ENCODE results near the gene SCARF2. TPM values are rescaled to one million over a fixed set of nuclear protein-coding genes. Genes with fewer than 3 reads are reported as not detected.

SCARF2 gene
- total and polyA plus RNA-seq, 2 donors (not counting 1 experiment from before 2014, with no cell fraction given), result 8.1 to 14.5 TPM

DNA sequence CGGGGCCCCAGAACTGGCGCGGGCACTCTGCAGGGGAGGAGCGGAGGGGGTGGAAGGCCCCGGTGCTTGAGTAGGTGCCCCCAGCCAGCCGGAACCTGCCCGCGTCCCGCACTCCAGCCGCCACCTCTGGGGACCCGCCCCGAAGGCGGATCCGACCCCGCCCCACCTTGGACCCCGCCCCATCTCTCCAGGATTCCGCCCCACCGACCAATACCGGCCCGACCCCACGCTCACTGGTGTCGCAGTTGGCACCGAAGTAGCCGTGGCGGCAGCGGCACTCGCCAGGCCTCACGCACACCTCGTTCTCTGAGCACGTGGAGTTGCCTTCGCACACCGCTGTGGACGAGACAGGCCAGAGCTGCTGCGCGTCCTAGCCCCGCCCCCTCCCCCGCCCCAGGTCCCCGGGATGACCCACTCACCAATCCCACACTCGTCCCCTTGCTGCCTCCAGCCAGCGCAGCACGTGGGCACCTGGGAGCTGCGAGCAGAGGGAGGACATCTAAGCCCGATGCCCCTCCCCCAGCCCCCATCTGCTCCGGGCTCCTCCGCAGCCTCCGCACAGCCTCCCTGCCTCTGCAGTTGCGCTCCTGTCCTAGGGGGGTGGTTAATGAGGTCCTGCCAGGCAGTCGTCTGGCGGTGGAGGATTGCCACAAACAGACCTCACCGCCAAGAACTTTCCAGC is 6.0 kb downstream of the SCARF2 start:
- Histone ChIP-seq H3K4me1 (ENCODE audit: control insufficient read depth, extremely low read depth, insufficient read depth, low read length) (peaks cover 11% of the 10 kb centered on the region), H3K9ac (ENCODE audit: insufficient read depth, low read length) (no peak overlapping the region), H3K27me3 (ENCODE audit: control insufficient read depth, insufficient read depth, low read length) (no peaks in the 10 kb centered on the region), H3K9me3 (ENCODE audit: control insufficient read depth, insufficient read depth, low read depth, low read length) (no peaks in the 10 kb centered on the region), H2AFZ (ENCODE audit: low read length) (no peak overlapping the region), H3K4me3 (replicated peaks in 1 of 4; ENCODE audit: control extremely low read depth in 1 of 4, insufficient read depth in 1 of 4, low read depth in 3 of 4, low read length in 4 of 4) (no peak overlapping the region), H4K20me1 (ENCODE audit: control insufficient read depth, extremely low read depth, insufficient read depth, low read length) (no peaks in the 10 kb centered on the region), H3K36me3 (ENCODE audit: control insufficient read depth, insufficient read depth, low read length) (peaks cover 18% of the 10 kb centered on the region), H3K79me2 (ENCODE audit: control insufficient read depth, insufficient read depth, low read length) (peaks cover 36% of the 10 kb centered on the region), H3K4me2 (ENCODE audit: extremely low read depth, insufficient read depth, low read length) (no peak overlapping the region), H3K27ac (ENCODE audit: insufficient read depth, low read length) (no peak overlapping the region)
- TF ChIP-seq EZH2 (IDR thresholded peaks at IDR 0.05; ENCODE audit: low read length, missing control alignments), result no peak
- TF ChIP-seq, protein P1, sequence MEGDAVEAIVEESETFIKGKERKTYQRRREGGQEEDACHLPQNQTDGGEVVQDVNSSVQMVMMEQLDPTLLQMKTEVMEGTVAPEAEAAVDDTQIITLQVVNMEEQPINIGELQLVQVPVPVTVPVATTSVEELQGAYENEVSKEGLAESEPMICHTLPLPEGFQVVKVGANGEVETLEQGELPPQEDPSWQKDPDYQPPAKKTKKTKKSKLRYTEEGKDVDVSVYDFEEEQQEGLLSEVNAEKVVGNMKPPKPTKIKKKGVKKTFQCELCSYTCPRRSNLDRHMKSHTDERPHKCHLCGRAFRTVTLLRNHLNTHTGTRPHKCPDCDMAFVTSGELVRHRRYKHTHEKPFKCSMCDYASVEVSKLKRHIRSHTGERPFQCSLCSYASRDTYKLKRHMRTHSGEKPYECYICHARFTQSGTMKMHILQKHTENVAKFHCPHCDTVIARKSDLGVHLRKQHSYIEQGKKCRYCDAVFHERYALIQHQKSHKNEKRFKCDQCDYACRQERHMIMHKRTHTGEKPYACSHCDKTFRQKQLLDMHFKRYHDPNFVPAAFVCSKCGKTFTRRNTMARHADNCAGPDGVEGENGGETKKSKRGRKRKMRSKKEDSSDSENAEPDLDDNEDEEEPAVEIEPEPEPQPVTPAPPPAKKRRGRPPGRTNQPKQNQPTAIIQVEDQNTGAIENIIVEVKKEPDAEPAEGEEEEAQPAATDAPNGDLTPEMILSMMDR (conservative IDR thresholded peaks at IDR 0.05 in 1 of 2, IDR thresholded peaks at IDR 0.05 in 1 of 2; ENCODE audit: low read depth in 1 of 2, low read length in 2 of 2), result no peak
- no peak for DNase-seq (ENCODE audit: low read depth in 2 of 2)

DNA sequence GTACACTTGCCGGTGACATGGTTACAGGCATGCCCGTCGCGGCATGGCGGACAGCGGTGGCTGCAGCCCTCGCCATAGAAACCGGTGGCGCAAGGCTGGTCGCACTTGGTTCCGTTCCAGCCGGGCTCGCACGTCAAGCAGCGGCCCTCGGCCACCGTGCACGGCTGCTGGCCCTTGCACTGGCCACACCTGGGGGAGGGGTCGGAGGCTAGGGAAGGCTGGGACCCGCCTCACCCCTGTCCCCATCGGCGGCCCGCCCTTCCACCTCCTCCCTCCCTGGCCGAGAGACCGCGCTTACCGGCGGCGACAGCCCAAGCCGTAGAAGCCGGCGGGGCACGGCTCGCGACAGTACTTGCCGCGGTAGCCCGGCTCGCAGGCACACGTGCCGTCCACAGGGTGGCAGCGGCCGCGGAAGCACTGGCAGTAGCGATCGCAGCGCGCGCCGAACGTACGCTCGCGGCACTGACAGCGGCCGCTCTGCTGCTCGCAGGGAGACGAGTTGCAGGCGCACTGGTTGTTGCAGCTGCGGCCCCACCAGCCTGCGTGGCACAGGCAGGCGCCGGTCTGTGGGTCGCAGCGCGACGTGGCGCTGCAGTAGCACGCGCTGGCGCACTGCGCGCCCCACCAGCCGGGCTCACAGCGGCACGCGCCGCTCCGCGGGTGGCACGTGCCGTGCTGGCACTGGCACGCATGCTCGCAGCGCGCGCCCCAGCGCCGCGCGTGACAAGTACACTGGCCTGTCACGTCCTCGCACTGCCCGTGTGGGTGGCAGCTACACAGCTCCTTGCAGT is 6.7 kb downstream of the SCARF2 start:
- Histone ChIP-seq H3K4me3 (replicated peaks in 1 of 4; ENCODE audit: control extremely low read depth in 1 of 4, insufficient read depth in 1 of 4, low read depth in 3 of 4, low read length in 4 of 4) (no peak overlapping the region), H3K4me2 (ENCODE audit: extremely low read depth, insufficient read depth, low read length) (no peak overlapping the region), H3K4me1 (ENCODE audit: control insufficient read depth, extremely low read depth, insufficient read depth, low read length) (peaks cover 9% of the 10 kb centered on the region), H3K9ac (ENCODE audit: insufficient read depth, low read length) (no peak overlapping the region), H2AFZ (ENCODE audit: low read length) (no peak overlapping the region), H3K27ac (ENCODE audit: insufficient read depth, low read length) (no peak overlapping the region), H3K27me3 (ENCODE audit: control insufficient read depth, insufficient read depth, low read length) (no peaks in the 10 kb centered on the region), H3K79me2 (ENCODE audit: control insufficient read depth, insufficient read depth, low read length) (peaks cover 32% of the 10 kb centered on the region), H3K36me3 (ENCODE audit: control insufficient read depth, insufficient read depth, low read length) (peaks cover 18% of the 10 kb centered on the region), H3K9me3 (ENCODE audit: control insufficient read depth, insufficient read depth, low read depth, low read length) (no peaks in the 10 kb centered on the region), H4K20me1 (ENCODE audit: control insufficient read depth, extremely low read depth, insufficient read depth, low read length) (no peaks in the 10 kb centered on the region)
- DNase-seq (ENCODE audit: low read depth in 2 of 2), result peak; percentile 45 to 56
- TF ChIP-seq, protein P1 (conservative IDR thresholded peaks at IDR 0.05 in 1 of 2, IDR thresholded peaks at IDR 0.05 in 1 of 2; ENCODE audit: low read depth in 1 of 2, low read length in 2 of 2), result peak in 1 of 2 donors; percentile 12
- TF ChIP-seq EZH2 (IDR thresholded peaks at IDR 0.05; ENCODE audit: low read length, missing control alignments), result no peak

DNA sequence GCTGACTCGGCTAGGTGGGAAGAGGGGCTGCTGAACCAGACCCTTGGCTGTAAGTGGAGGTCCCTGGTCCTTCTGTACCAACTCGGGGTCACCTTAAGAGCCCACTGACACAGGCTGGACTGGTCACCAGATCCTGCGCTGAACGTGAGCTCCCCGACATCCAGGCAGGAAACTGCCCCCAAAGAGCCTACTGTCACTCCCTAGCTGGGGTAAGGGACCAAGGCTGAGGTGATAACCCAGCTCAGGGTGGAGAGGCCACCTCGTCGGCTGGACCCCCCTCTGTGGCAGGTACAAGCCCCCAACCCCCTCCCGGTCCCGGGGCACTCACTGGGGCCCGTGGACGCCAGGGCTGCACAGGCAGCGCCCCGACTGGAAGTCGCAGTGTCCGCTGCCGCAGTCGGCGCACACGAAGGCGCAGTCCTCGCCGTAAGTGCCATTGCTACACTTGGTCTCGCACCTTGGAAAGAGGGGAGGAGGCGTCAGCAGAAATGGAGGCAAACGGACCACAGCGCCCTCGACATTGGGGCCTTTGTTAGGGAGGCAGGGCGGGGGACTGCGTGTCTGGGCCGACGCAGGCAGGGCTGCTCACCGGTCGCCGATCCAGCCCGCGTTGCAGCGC is 7.4 kb downstream of the SCARF2 start:
- no peak for TF ChIP-seq EZH2 (IDR thresholded peaks at IDR 0.05; ENCODE audit: low read length, missing control alignments)
- TF ChIP-seq, protein P1 (conservative IDR thresholded peaks at IDR 0.05 in 1 of 2, IDR thresholded peaks at IDR 0.05 in 1 of 2; ENCODE audit: low read depth in 1 of 2, low read length in 2 of 2), result no peak
- no peak overlapping the region for H3K9ac ChIP-seq (ENCODE audit: insufficient read depth, low read length)
- H3K4me2 ChIP-seq (ENCODE audit: extremely low read depth, insufficient read depth, low read length), result no peak overlapping the region
- peaks cover 3% of the 10 kb centered on the region for H3K4me1 ChIP-seq (ENCODE audit: control insufficient read depth, extremely low read depth, insufficient read depth, low read length)
- peaks cover 25% of the 10 kb centered on the region for H3K79me2 ChIP-seq (ENCODE audit: control insufficient read depth, insufficient read depth, low read length)
- H3K4me3 ChIP-seq (replicated peaks in 1 of 4; ENCODE audit: control extremely low read depth in 1 of 4, insufficient read depth in 1 of 4, low read depth in 3 of 4, low read length in 4 of 4), result no peak overlapping the region
- no peaks in the 10 kb centered on the region for H3K27me3 ChIP-seq (ENCODE audit: control insufficient read depth, insufficient read depth, low read length)
- no peak overlapping the region for H2AFZ ChIP-seq (ENCODE audit: low read length)
- no peaks in the 10 kb centered on the region for H4K20me1 ChIP-seq (ENCODE audit: control insufficient read depth, extremely low read depth, insufficient read depth, low read length)
- DNase-seq (ENCODE audit: low read depth in 2 of 2), result no peak
- H3K9me3 ChIP-seq (ENCODE audit: control insufficient read depth, insufficient read depth, low read depth, low read length), result no peaks in the 10 kb centered on the region
- peaks cover 18% of the 10 kb centered on the region for H3K36me3 ChIP-seq (ENCODE audit: control insufficient read depth, insufficient read depth, low read length)
- H3K27ac ChIP-seq (ENCODE audit: insufficient read depth, low read length), result no peak overlapping the region
